Left lung (tissue), 10 donors: ENCODE data around the gene RUFY2. TPM values are rescaled to one million over a fixed set of nuclear protein-coding genes. Genes with fewer than 3 reads are reported as not detected.
A peak's percentile ranks its signal among the peaks of the same experiment; 100 is the strongest.

Source experiments
- ATAC-seq: fragments of 200-7000 bp; cut with Tn5 transposase; one replicate; pipeline ENCODE4 v1.9.1; 2020; ENCODE audit warnings: moderate library complexity
- DNase-seq, 4 donors: peaks; one replicate each; pipeline ENCODE4 v3.0.0-alpha.2; 2013 to 2020
- H3K27ac ChIP-seq, 2 donors: fragments of 200-600 bp; sonication (generic) in 1 of 2; one replicate each; pipeline versions ENCODE4 v1.5.0 to v1.8.0; 2020 to 2021
- H3K27me3 ChIP-seq, 2 donors: fragments of 200-600 bp; sonication (generic) in 1 of 2; one replicate each; pipeline versions ENCODE4 v1.5.0 to v1.8.0; 2020 to 2021
- H3K36me3 ChIP-seq, 2 donors: fragments of 200-600 bp; sonication (generic) in 1 of 2; one replicate each; pipeline versions ENCODE4 v1.5.0 to v1.8.0; 2020 to 2021
- H3K4me1 ChIP-seq, 2 donors: fragments of 200-600 bp; one replicate each; pipeline ENCODE4 v1.8.0; 2021
- H3K4me3 ChIP-seq, 2 donors: fragments of 200-600 bp; sonication (generic) in 1 of 2; one replicate each; pipeline versions ENCODE4 v1.5.0 to v1.8.0; 2020 to 2021; ENCODE audit warnings: mild to moderate bottlenecking in 1 of 2
- H3K9me3 ChIP-seq, 2 donors: fragments of 200-600 bp; sonication (generic) in 1 of 2; one replicate each; pipeline versions ENCODE4 v1.5.0 to v1.8.0; 2020 to 2021
- CTCF ChIP-seq, 2 donors: fragments of 200-600 bp; sonication (generic) in 1 of 2; IDR thresholded peaks; one replicate each; pipeline versions ENCODE4 v1.5.0 to v1.8.0; 2021; ENCODE audit warnings: antibody characterized with exemption in 2 of 2
- intact Hi-C, 2 donors: fragments of 100-400 bp; cut with DNase I; formaldehyde crosslinking; loops; one replicate each; pipeline versions ENCODE4 v1.11.2 to v1.14.2; 2022
- polyA plus RNA-seq, 6 donors: library from polyadenylated mRNA; unstranded; fragments of 120-200 nt; gene quantifications; one replicate each; pipeline ENCODE4 v1.2.1, GENCODE V29; 2013; ENCODE audit not compliant: insufficient read length in 6 of 6
- total RNA-seq, 2 donors: library from RNA; stranded (reverse); fragmentation: NEBNext Ultra II Directional; extraction: Animal tissue kit (Norgen Biotek cat#: 25700); gene quantifications; one replicate each; pipeline ENCODE4 v1.2.1, GENCODE V29; 2021
- donor health status: DM: no; HTN: yes; CAD: no.
- donor health status: DM: no; HTN: no; CAD: no.

The RUFY2 gene
- total and polyA plus RNA-seq, 8 donors = 17.1 to 47.2 (median 41.1) TPM

GRCh38 chr10:68332259-68333057 is 74.6 kb downstream of the RUFY2 start, which contains the start of gene PBLD:
Gene PBLD, minus strand, starts transcription at chr10:68332928. Its CDS starts 26,084 bp downstream, at chr10:68306844.
- DNase-seq = peak; percentile 79 to 90 (median 83)
- peak; percentile 13 to 22 for TF ChIP-seq CTCF (IDR thresholded peaks at IDR 0.05)
- intact Hi-C loops = no loop called here
- Histone ChIP-seq H3K4me1 (peaks cover 26 to 76% of the 10 kb centered on the region in 2 donors), H3K9me3 (no peaks in the 10 kb centered on the region), H3K27me3 (no peaks in the 10 kb centered on the region), H3K27ac (peak within 1 kb of the TSS; percentile 97 to 99), H3K36me3 (no peaks in the 10 kb centered on the region), H3K4me3 (peak within 1 kb of the TSS; percentile 78 to 82)
- peak; percentile 41 for ATAC-seq

- TF ChIP-seq CTCF (IDR thresholded peaks at IDR 0.05) = no peak
- DNase-seq (peak; percentile 98 to 100 (median 98)), ATAC-seq (peak; percentile 90)
- H3K27ac ChIP-seq = peak within 1 kb of the TSS; percentile 97 to 99
- H3K4me3 ChIP-seq = peak within 1 kb of the TSS; percentile 78 to 82
- no peaks in the 10 kb centered on the region for H3K27me3 ChIP-seq
- H3K9me3 ChIP-seq = no peaks in the 10 kb centered on the region
- intact Hi-C loops = no loop called here
- H3K36me3 ChIP-seq = no peaks in the 10 kb centered on the region
- peaks cover 19 to 68% of the 10 kb centered on the region in 2 donors for H3K4me1 ChIP-seq
Measured at GRCh38 chr10:68331455-68332258, 75.4 kb downstream of the RUFY2 start, which contains the start of gene HNRNPH3. Gene HNRNPH3, plus strand, starts transcription at chr10:68332064. Its CDS starts 5,158 bp downstream, at chr10:68337222.

GRCh38 chr10:68330852-68331454 is 76.1 kb downstream of the RUFY2 start:
- no peaks in the 10 kb centered on the region for H3K36me3 ChIP-seq
- intact Hi-C loops = no loop called here
- DNase-seq = peak in 3 of 4 donors; percentile 38 to 66 (median 58)
- H3K4me3 ChIP-seq = peak overlapping the region; percentile 78 to 82
- H3K4me1 ChIP-seq = peaks cover 12 to 61% of the 10 kb centered on the region in 2 donors
- no peaks in the 10 kb centered on the region for H3K27me3 ChIP-seq
- peak overlapping the region; percentile 97 to 99 for H3K27ac ChIP-seq
- H3K9me3 ChIP-seq = no peaks in the 10 kb centered on the region
- TF ChIP-seq CTCF (IDR thresholded peaks at IDR 0.05) = no peak
- no peak for ATAC-seq

- ATAC-seq (no peak), DNase-seq (no peak)
- no peaks in the 10 kb centered on the region for H3K27me3 ChIP-seq
- no peaks in the 10 kb centered on the region for H3K36me3 ChIP-seq
- no peaks in the 10 kb centered on the region for H3K9me3 ChIP-seq
- intact Hi-C loops = no loop called here
- no peak overlapping the region for H3K4me3 ChIP-seq
- peaks cover 8 to 46% of the 10 kb centered on the region in 2 donors for H3K4me1 ChIP-seq
- TF ChIP-seq CTCF (IDR thresholded peaks at IDR 0.05) = no peak
- peak overlapping the region; percentile 85 to 90 for H3K27ac ChIP-seq
Measured at GRCh38 chr10:68329506-68329861, 77.6 kb downstream of the RUFY2 start.
